ENCODE data around the gene SHD. TPM values are rescaled to one million over a fixed set of nuclear protein-coding genes. Genes with fewer than 3 reads are reported as not detected.

Gene SHD
- total RNA-seq, 1 experiment from 2014 or later, result 0.46 TPM

GRCh38 chr19:4292515-4292914 is 13.4 kb downstream of the SHD start:
- H3K9me3 ChIP-seq (ENCODE audit: control insufficient read depth, insufficient read depth, low read depth, low read length), result no peaks in the 10 kb centered on the region
- H3K4me1 ChIP-seq (ENCODE audit: control insufficient read depth, insufficient read depth, low read length), result no peaks in the 10 kb centered on the region
- BruUV-seq (replicated peaks), result no TSS peak
- POLR2A ChIA-PET, result no interaction called here
- CTCF ChIA-PET, result no interaction called here
- no peak overlapping the region for H3K4me3 ChIP-seq (ENCODE audit: low read depth in 2 of 2, low read length in 2 of 2)
- TF ChIP-seq TCF7L2 (IDR thresholded peaks at IDR 0.05; ENCODE audit: low read depth, low read length) (no peak), POLR2AphosphoS5 (IDR thresholded peaks at IDR 0.05; ENCODE audit: low read depth, low read length) (no peak), SIN3A (IDR thresholded peaks at IDR 0.05; ENCODE audit: borderline replicate concordance, insufficient read depth, low read depth, low read length) (no peak), CTCF (IDR thresholded peaks at IDR 0.05) (no peak)
- intact Hi-C loops (cut with micrococcal nuclease; ENCODE audit: unreplicated experiment) (no loop called here), in situ Hi-C loops (cut with HindIII; ENCODE audit: low pct_unique_long_range_greater_than_20kb, low sequenced_read_pairs) (no loop called here)
- H3K27me3 ChIP-seq (ENCODE audit: control insufficient read depth, insufficient read depth, low read length), result no peaks in the 10 kb centered on the region
- ATAC-seq (no peak), DNase-seq (ENCODE audit: low read depth, low spot score) (no peak)
- H3K27ac ChIP-seq (ENCODE audit: low read length), result no peak overlapping the region
- no peaks in the 10 kb centered on the region for H3K36me3 ChIP-seq (ENCODE audit: control insufficient read depth, insufficient read depth, low read length)

GRCh38 chr19:4294389-4294788 is 15.3 kb downstream of the SHD start:
- ATAC-seq, result no peak
- no peak for TF ChIP-seq REST (IDR thresholded peaks at IDR 0.05; ENCODE audit: insufficient read depth in 1 of 2, low read depth in 2 of 2, low read length in 1 of 2)
- no peak for TF ChIP-seq TCF7L2 (IDR thresholded peaks at IDR 0.05; ENCODE audit: low read depth, low read length)
- no peak for TF ChIP-seq SIN3A (IDR thresholded peaks at IDR 0.05; ENCODE audit: borderline replicate concordance, insufficient read depth, low read depth, low read length)
- TF ChIP-seq CTCF (IDR thresholded peaks at IDR 0.05), result no peak
- no peak for TF ChIP-seq POLR2AphosphoS5 (IDR thresholded peaks at IDR 0.05; ENCODE audit: low read depth, low read length)
- intact Hi-C loops (cut with micrococcal nuclease; ENCODE audit: unreplicated experiment), result no loop called here
- no TSS peak for BruUV-seq (replicated peaks)
- H3K27ac ChIP-seq (ENCODE audit: low read length), result no peak overlapping the region
- no peak for DNase-seq (ENCODE audit: low read depth, low spot score)
- no peaks in the 10 kb centered on the region for H3K36me3 ChIP-seq (ENCODE audit: control insufficient read depth, insufficient read depth, low read length)
- in situ Hi-C loops (cut with HindIII; ENCODE audit: low pct_unique_long_range_greater_than_20kb, low sequenced_read_pairs), result no loop called here
- ChIA-PET POLR2A (no interaction called here), CTCF (interaction anchor here (0.5 kb wide), 1 partner anchor 58 kb away, joined by 9 read pairs; no protein-coding TSS in a partner anchor)
- no peaks in the 10 kb centered on the region for H3K4me1 ChIP-seq (ENCODE audit: control insufficient read depth, insufficient read depth, low read length)
- H3K27me3 ChIP-seq (ENCODE audit: control insufficient read depth, insufficient read depth, low read length), result no peaks in the 10 kb centered on the region
- H3K4me3 ChIP-seq (ENCODE audit: low read depth in 2 of 2, low read length in 2 of 2), result no peak overlapping the region
- no peaks in the 10 kb centered on the region for H3K9me3 ChIP-seq (ENCODE audit: control insufficient read depth, insufficient read depth, low read depth, low read length)
